Breast epithelium (tissue), 4 donors: Measurements from ENCODE around the gene POT1. TPM values are rescaled to one million over a fixed set of nuclear protein-coding genes. Genes with fewer than 3 reads are reported as not detected.

Experiments used
- DNase-seq, 2 donors: peaks; one replicate each; pipeline ENCODE4 v3.0.0-alpha.2; 2019; ENCODE audit warnings: low spot score in 2 of 2
- H3K27ac ChIP-seq, 2 donors: fragments of 200-600 bp; sonication (generic) in 1 of 2; one replicate each; pipeline ENCODE4 v1.5.1; 2016 to 2019; ENCODE audit warnings: mild to moderate bottlenecking in 1 of 2
- H3K27me3 ChIP-seq, 2 donors: fragments of 200-600 bp; sonication (generic) in 1 of 2; one replicate each; pipeline versions ENCODE4 v1.5.1 to v1.6.0; 2017 to 2019; ENCODE audit warnings: control low read depth in 1 of 2, mild to moderate bottlenecking in 1 of 2
- H3K36me3 ChIP-seq: fragments of 200-600 bp; one replicate; pipeline ENCODE4 v1.5.1; 2019
- H3K4me1 ChIP-seq, 2 donors: fragments of 200-600 bp; sonication (generic); one replicate each; pipeline ENCODE4 v1.5.1; 2016 to 2019; ENCODE audit warnings: control low read depth in 1 of 2
- H3K4me3 ChIP-seq, 3 donors: fragments of 200-600 bp; sonication (generic); 1 replicate in 2 of 3; 2 replicates in 1 of 3; pipeline ENCODE4 v1.5.1; 2016 to 2019; ENCODE audit warnings: mild to moderate bottlenecking in 3 of 3, moderate library complexity in 2 of 3
- H3K9me3 ChIP-seq, 2 donors: fragments of 200-600 bp; sonication (generic) in 1 of 2; one replicate each; pipeline ENCODE4 v1.5.1; 2016 to 2019; ENCODE audit warnings: control low read depth in 1 of 2
- CTCF ChIP-seq, 3 donors: fragments of 450-650 bp; IDR thresholded peaks; one replicate each; pipeline ENCODE4 v1.5.1; 2016 to 2017; ENCODE audit warnings: antibody characterized with exemption in 3 of 3, mild to moderate bottlenecking in 3 of 3, moderate library complexity in 3 of 3
- POLR2A ChIP-seq: fragments of 450-650 bp; IDR thresholded peaks from one replicate; pipeline ENCODE4 v1.6.1; 2016; ENCODE audit warnings: antibody characterized with exemption, mild to moderate bottlenecking, moderate library complexity
- POLR2AphosphoS5 ChIP-seq, 3 donors: sonication (generic); formaldehyde crosslinking; IDR thresholded peaks; one replicate each; pipeline ENCODE4 v1.6.1; 2017; ENCODE audit warnings: antibody characterized with exemption in 3 of 3
- intact Hi-C: fragments of 100-400 bp; cut with DNase I; formaldehyde crosslinking; loops from one replicate; pipeline ENCODE4 v1.15.1; 2023; ENCODE audit warnings: low total_unique reads
- total RNA-seq, 3 donors: library from RNA; depleted of rRNA; stranded (reverse); fragments of >200 nt; gene quantifications; one replicate each; pipeline ENCODE4 v1.1.0, GENCODE V29; 2016

Gene POT1
- total RNA-seq, 3 donors from 2014 or later: 19.7 to 43.6 (median 35.1) TPM

GRCh38 chr7:124781418-124781817 lies 148.2 kb downstream of the POT1 start:
- Histone ChIP-seq H3K9me3 (no peaks in the 10 kb centered on the region), H3K27me3 (no peaks in the 10 kb centered on the region), H3K4me1 (no peaks in the 10 kb centered on the region), H3K36me3 (no peaks in the 10 kb centered on the region), H3K4me3 (no peak overlapping the region), H3K27ac (no peak overlapping the region)
- no peak for DNase-seq
- TF ChIP-seq POLR2A (no peak), POLR2AphosphoS5 (IDR thresholded peaks at IDR 0.05) (no peak), CTCF (IDR thresholded peaks at IDR 0.05) (no peak)
- intact Hi-C loops: no loop called here

- TF ChIP-seq POLR2A (no peak), CTCF (IDR thresholded peaks at IDR 0.05) (no peak), POLR2AphosphoS5 (IDR thresholded peaks at IDR 0.05) (no peak)
- Histone ChIP-seq H3K4me1 (no peaks in the 10 kb centered on the region), H3K4me3 (no peak overlapping the region), H3K27me3 (no peaks in the 10 kb centered on the region), H3K36me3 (no peaks in the 10 kb centered on the region), H3K9me3 (no peaks in the 10 kb centered on the region), H3K27ac (no peak overlapping the region)
- no peak for DNase-seq
- intact Hi-C loops: no loop called here
These were observed 149.0 kb downstream of the POT1 start for GRCh38 chr7:124780608-124781007.

- no peaks in the 10 kb centered on the region for H3K9me3 ChIP-seq
- TF ChIP-seq POLR2AphosphoS5 (IDR thresholded peaks at IDR 0.05): no peak
- no peak for TF ChIP-seq POLR2A
- TF ChIP-seq CTCF (IDR thresholded peaks at IDR 0.05): no peak
- intact Hi-C loops: no loop called here
- no peak overlapping the region for H3K27ac ChIP-seq
- no peaks in the 10 kb centered on the region for H3K27me3 ChIP-seq
- no peaks in the 10 kb centered on the region for H3K4me1 ChIP-seq
- H3K36me3 ChIP-seq: no peaks in the 10 kb centered on the region
- no peak overlapping the region for H3K4me3 ChIP-seq
- no peak for DNase-seq
These were observed 149.6 kb downstream of the POT1 start for GRCh38 chr7:124780056-124780455.

- TF ChIP-seq POLR2A (no peak), POLR2AphosphoS5 (IDR thresholded peaks at IDR 0.05) (no peak), CTCF (IDR thresholded peaks at IDR 0.05) (no peak)
- intact Hi-C loops: no loop called here
- no peak for DNase-seq
- no peak overlapping the region for H3K4me3 ChIP-seq
- no peaks in the 10 kb centered on the region for H3K27me3 ChIP-seq
- H3K4me1 ChIP-seq: no peaks in the 10 kb centered on the region
- H3K9me3 ChIP-seq: no peaks in the 10 kb centered on the region
- no peaks in the 10 kb centered on the region for H3K36me3 ChIP-seq
- no peak overlapping the region for H3K27ac ChIP-seq
These were observed 150.0 kb downstream of the POT1 start for GRCh38 chr7:124779620-124780019.

- TF ChIP-seq POLR2A (no peak), CTCF (IDR thresholded peaks at IDR 0.05) (no peak), POLR2AphosphoS5 (IDR thresholded peaks at IDR 0.05) (no peak)
- Histone ChIP-seq H3K27ac (no peak overlapping the region), H3K36me3 (no peaks in the 10 kb centered on the region), H3K4me3 (no peak overlapping the region), H3K27me3 (no peaks in the 10 kb centered on the region), H3K9me3 (no peaks in the 10 kb centered on the region), H3K4me1 (no peaks in the 10 kb centered on the region)
- DNase-seq: no peak
- intact Hi-C loops: no loop called here
These were observed 150.4 kb downstream of the POT1 start for GRCh38 chr7:124779194-124779593.
